ENCODE results near the gene NT5C2.
A peak's percentile ranks its signal among the peaks of the same experiment; 100 is the strongest.

The NT5C2 gene

DNA sequence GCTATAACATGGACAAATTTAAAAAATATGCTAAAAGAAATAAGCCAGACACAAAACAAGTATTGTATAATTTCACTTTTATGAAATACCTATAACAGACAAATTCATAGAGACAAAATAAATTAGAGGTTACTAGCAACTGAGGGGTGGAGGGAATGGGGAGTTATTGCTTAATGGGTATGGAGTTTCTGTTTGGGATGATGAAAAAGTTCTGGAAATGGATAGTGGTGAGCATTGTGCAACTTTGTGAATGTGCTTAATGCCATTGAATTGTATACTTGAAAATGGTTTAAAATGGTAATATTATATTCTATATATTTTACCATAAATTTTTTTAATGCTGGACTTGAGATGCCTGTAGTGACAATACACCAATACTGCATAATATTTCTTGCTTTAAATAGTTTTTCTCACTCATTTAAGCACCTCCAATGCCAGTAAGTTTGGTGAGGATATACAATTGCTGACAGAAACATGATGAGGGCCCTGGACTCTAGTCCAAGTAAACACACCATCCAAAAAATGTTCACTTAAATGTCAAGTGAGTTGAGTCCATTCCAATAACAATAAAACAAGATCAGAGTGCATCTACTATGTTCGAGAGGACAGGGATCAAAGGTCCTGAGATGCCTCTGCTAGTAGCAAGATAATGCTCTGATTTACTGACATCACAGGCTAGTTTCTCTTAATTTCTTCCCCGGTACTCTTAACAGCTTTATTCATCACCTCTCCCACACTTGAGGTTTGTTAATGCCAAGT lies 71.9 kb downstream of the NT5C2 start:
- no peak for DNase-seq

DNA sequence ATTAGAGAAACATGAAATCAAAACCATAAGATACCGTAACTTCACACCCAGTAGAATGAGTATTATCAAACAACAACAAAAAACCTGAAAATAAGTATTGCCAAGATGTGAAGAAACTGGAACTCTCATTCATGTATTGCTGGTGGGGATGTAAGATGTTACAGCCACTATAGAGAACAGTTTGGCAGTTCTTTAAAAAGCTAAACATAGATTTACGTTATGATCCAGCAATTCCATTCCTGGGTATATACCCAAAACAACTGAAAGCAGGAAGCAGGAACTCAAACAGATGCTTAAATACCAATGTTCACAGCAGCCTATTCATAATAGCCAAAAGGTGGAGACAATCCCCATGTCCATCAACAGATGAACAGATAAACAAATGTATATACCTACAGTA lies 72.5 kb downstream of the NT5C2 start:
- DNase-seq = no peak

DNA sequence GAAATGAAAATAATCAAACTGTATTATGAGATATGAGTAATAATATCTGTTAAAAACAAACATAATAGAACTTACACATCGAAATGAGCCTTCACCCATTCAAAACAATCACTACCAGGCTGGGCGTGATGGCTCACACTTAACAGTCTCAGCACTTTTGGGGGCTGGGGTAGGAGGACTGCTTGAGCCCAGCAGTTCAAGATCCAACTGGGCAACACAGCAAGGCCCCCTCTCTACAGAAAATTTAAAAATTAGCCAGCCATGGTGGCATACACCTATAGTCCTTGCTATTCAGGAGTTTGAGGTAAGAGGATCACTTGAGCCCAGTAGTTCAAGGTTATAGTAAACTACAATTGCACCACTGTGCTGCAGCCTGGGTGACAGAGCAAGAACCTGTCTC lies 75.8 kb downstream of the NT5C2 start:
- DNase-seq = no peak

DNA sequence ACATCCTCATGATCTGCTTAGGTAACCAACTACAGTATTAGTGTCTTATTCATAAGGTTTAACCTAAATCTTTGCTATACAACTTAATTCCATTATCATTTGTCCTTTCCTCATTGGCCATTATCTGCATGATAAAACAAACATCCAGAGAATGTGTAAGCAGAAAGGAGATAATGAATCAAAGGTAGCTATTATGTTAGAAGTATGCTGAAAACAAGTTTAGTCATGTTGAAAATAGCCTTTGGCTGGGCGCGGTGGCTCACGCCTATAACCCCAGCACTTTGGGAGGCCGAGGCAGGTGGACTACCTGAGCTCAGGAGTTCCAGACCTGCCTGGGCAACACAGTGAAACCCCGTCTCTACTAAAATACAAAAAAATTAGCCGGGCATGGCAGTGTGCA lies 78.2 kb downstream of the NT5C2 start:
- DNase-seq = no peak

DNA sequence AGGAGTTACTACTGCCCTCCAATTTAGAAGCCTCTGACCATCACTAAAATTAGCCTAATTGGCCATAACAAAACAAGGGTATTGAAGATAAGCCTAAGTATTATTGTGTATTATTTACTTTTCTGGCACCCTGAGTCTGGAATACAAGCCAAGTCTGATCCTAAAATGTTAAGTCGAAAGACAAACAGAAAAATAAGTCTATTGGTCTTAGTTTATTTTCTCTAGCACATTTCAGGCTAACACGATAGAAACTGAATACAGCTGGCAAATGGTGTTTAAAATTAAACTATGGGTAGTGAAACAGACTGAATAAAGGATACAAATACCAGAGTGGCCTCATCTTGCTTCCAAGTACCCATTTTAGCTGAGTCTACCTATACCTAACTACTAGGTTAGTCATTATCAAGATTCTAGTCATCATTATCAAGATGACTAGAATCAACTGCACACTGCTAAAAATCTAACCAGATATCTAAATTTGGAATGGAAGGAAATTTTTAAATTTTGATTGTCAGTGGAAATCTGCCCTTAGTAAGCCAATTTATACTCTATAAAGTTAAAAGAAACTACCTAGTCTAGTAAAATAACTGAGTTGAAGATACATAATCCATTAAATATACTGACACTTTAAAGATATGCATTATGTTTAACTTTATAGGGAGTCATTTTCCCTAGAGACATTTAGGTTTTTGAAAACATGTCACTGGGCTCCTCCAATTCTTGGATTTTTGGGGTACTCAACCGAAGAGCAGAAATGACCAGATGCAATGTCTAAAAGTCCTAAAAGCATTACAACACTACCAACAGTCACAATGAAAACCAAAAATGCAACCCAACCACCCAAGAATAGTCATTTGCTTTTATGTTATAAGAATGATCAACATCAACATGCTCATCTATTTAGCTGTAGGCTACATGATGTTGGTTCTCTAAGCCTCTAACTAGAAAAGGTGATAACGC lies 80.9 kb downstream of the NT5C2 start:
- DNase-seq = no peak

DNA sequence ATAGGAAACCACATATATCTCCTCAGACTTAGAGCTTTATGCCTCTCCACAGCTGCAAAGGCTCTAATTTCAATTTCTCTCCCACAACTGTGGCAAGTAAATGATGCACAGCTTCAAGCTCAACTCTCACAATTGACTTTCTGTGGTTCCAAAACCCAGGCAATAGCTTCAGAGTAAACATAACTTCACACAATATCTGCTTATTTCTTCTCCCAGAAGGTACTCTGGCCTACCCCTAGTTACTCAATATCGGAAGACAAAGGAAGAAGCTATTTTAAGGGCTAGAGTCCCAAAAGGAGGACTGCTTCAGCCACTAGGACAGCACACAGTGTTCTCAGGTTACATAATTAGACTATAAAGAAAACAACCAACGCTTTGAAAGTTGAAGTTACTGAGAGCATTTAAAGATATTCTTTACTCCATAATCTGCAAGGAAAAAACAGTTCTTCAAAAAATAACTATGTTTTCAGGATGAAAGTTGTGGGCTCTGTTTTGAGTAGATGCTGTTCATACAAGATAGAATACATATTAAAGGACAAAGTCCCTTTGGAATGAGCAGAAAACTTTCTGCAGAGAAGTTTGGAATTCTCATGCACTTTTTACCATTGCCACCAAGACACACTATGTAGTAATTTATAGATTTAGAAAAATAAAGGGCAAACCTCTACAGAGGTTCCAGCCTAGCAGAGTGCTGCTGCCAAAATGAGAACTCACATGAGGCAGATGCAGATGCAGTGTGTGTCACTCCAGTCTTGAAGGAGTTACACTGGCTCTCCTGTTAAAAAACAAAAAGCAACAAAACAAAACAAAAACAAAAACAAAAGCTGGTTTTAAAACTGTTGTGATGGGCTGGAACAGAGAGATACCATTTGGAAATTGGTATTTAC lies 81.8 kb downstream of the NT5C2 start:
- DNase-seq = no peak

DNA sequence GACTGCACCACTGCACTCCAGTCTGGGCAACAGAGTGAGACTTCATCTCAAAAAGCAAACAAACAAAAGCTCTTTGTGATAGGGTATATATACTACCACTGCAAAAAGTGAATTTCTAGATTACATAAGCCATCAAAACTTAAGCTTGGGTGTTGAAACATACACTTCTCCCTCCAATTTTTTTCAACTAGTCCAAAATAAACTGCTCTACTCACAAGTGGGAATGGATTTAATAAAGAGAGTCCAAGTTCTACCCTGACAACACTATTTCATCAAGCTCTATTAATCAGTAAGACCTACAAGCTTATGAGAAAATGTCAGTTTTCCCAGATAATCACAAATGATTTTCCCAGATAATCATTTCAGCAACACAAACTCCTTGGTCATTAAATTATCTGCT lies 82.7 kb downstream of the NT5C2 start:
- no peak for DNase-seq

DNA sequence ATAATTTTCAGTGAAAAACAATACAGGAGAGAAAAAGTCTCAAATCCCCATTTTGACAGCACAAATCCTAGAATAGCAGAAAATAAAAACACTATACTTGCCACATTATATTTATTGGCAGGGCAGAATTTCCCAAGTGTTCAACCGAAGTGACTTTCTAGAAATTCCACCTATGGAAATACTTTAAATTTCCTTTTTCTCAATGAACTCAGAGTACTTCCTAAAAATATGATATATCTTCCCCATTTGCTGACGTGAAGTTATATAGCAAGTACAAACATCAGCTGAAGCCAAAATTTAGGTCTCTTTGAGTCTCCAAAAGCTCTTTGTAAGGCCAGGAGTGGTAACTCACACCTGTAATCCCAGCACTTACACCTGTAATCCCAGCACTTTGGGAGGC lies 83.3 kb downstream of the NT5C2 start:
- DNase-seq = peak; percentile 4 to 42

DNA sequence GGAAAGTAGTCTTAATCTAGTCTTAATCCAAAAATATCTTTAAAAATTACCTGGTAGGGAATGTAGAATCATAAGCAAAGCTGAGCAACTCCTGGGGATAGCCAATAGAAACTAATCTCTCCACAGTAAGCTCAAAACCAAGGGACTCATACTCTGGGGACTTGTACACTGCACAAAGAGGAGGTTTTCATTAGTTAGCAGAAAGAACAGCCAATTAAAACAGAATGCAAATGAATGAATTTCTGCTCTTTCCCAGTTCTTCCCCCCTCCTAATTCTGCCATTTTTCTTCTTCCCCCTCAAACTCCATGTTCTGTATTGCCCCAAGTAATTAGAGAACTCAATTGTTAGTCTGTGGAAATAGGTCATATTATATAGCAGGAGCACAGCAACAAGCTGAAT lies 86.5 kb downstream of the NT5C2 start:
- no peak for DNase-seq

DNA sequence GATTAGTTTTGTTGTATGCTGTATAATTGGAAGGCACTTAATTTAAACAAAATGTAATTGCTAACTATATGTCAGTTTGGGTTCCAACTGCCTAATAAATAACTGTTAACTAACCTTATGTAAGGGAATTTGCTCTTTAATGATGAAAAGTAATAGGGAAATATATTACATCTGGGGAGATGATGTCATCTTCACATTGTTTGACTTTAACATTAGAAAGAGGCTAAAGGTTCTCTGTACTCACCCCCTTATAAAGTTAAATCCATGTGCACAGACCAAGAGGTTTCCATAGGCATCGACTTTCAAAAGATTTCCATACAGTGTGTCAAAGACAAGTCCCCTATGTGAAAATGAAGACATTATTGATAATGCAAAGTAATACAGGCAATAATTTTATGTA lies 87.6 kb downstream of the NT5C2 start:
- no peak for DNase-seq

DNA sequence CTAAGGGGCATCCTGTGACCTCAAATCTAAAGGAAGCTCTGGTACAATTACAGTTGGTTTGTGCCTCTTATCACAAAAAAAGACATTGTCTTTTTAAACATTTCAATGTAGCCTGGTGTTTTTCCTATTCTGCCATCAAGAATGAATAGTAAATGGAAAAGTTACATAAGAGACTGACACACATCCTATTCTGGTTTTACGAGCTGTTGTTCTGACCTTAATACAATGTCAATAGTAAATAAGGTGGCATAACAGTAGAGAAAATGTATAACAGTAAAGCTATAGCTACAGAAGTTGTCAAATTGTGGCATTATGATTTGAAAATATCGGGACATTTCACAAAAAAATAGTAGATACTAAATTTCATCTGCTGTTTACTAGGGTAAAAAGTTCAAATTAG lies 88.4 kb downstream of the NT5C2 start:
- no peak for DNase-seq

DNA sequence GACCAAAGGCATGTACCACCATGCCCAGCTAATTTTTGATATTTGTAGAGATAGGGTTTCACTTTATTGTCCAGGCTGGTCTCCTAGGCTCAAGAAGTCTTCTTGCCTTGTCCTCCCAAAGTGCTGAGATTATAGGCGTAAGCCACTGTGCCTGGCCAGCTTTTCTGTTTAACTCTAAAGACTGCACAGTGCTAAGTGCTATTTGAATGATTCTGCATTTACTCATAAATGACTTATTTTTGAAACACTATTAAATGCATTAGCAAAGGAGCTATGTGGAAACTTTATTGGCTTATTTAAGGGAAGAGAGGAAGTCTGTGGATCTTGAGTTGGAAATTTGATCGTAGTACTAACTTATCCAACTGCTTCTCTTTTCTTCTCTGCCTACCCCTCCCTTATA lies 89.1 kb downstream of the NT5C2 start:
- DNase-seq = no peak

DNA sequence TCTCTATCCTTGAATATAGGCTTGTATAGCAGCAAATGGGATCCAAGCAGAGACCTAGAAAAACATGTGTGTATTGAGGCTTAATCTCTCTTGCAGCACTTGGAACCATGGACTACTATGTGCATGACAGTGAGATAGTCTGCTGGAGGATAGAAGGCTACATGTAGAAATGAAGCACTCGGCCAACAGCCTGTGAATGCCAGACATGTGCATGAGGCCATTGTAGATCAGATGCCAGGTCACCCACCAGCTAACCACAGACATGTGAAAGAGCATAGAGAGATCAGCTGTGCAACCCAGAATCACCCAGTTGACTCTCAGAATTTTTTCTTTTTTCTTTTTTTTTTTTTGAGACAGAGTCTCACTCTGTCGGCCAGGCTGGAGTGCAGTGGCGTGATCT lies 90.9 kb downstream of the NT5C2 start:
- no peak for DNase-seq

DNA sequence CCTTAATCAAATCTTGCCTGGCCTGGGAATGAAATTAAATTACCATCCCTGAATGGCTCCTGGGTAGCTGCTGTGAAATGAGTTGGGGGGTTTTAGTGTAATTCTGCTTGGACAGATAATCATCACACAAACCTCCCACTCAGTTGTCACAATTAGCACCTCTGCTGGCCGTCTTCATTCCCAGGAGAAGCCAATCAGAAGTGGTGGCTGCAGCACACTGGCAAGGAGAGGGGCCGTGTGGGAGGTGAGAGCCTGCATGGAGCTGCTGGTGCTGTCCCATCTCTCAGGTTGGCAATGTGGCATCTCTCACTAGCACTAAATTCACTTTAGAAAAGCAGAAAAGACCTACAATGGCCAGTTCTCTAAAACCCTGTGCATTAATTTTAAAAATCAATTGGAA lies 92.5 kb downstream of the NT5C2 start:
- DNase-seq = no peak

DNA sequence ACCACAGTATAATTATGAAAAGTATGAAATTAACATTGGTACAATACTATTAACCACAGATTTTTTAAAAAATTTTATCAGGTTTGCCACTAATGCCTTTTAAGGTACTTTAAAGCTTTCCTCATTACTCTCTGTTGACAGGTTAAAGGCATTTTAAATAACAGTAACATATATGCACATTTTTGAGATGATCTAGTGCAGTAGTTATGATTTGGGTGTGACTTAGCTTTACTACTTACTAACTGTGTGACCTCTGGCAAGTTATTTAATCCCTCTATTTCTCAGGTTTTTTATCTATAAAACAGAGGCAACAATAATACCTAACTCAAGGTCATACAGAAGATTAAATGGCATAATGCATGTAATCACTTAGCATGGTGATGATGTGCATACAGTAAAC lies 94.8 kb downstream of the NT5C2 start:
- DNase-seq = no peak

DNA sequence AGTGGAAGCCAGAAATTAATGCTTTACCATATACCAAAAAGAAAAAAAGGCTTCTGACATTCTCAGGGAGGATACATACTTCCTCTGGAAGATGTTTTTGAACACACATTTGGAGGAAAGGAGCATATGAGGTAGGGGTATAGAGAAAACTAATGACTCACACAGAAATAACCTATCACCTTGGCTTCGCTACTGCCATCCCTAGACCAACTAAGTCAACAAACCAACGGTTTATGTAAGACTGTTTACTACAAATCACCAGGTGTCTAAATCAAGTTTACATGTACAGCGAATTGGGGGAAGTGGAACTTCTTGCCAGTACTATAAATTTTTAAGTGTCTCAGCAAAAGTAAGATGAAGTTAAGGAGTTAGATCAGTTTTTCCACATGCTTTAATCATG lies 96.9 kb downstream of the NT5C2 start:
- DNase-seq = no peak

DNA sequence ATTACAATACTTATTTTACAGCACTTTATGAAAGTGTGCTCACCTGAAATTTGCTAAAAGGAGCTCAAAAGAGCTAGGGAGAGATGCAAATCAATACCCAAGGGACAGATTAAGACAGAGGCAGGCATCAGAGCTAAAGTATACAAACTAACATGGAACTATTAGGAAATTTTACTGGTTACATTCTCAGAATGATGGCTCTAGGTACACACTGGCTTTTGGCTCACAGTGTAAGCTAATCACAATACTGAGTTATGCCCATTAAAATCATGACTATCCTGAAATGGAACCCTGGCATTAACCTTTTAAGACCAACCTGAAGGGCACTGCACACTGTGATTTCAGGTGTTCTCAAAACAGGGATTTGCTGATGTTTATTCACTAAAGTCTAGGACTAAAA lies 98.1 kb downstream of the NT5C2 start:
- no peak for DNase-seq

DNA sequence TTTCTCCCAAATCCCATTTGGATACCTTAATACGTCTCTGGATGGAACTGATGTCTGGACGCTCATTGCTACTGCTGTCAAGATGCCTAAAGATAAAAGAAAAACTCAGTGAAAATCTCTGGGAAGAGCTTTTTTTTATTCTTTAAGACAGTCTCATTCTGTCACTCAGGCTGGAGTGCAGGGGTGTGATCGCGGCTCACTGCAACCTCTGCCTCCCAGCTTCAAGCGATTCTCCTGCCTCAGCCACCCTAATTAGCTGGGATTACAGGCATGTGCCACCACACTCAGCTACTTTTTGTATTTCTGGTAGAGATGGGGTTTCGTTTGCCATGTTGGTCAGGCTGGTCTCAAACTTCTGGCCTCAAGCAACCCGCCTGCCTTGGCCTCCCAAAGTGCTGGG lies 102.2 kb downstream of the NT5C2 start:
- DNase-seq = no peak

DNA sequence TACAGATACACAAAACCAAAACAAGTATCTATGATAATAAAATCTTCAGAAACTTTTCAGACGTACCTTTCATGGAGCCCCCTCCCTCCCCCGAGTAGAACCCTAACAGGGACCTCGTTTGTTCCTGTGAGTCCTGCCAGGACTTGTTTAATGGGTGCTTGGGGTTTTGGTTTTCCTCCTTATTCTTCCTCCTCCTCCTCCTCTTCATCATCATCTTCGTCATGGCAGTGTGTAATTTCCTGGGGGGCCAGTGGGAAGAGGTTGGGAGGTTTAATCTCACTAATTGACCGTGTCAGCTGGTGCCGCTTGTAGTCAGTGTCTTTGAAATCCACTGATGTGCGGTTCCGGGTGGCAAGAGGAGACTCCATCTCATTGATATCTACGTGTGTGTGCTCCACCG lies 103.6 kb downstream of the NT5C2 start:
- no peak for DNase-seq

DNA sequence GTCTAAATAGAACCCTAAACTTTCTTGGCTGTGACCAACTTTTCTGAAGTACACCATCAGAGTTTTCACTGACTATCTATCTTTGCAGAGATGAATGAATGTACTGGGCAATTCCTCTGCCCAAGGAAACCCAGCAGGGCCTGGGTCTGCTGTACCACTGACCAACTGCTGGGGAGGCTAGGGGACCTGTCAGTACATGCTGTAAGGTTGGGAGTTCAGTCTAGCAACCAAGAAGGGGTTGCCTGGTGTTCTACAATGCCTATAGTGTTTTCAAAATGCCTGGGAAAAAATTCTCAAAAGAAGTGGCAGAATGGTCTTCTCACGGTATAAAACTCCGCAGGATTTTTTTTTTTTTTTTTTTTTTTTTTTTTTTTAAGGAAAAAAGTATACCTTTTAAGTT lies 106.3 kb downstream of the NT5C2 start:
- no peak for DNase-seq

DNA sequence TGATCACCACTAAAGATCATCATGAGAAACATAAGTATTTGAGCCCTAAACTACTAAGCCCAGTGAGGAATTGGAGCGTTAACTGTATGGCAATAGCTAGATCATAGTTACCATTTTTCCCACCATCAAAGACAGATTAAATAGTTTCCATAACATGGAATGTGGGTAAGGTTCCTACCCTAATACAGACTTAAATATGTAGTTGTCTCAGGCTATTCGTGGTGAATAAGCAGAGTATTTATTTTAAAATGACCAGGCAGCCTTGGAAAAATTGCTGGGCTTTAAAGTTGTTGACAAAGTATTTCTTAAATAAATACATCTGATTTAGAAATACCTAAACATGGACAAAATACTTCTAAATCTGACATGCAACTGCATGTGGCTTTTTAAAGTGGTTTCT lies 106.8 kb downstream of the NT5C2 start:
- DNase-seq = no peak

DNA sequence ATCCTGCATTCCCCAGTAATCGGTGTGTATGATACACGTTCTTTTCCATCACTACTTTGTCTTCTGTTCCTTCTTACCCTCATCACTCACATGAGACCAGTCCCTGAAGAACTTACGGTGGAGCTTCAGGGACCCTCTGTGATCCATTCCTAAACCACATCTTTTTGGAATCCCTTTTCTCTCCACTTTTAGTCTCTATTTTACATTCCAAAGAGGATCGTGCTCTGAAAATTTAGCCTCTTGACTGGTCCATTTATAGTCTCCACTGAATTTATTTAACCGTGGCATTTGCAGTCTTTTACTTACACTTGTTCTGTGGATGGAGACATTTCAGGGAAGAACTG lies 109.1 kb downstream of the NT5C2 start:
- DNase-seq = no peak

DNA sequence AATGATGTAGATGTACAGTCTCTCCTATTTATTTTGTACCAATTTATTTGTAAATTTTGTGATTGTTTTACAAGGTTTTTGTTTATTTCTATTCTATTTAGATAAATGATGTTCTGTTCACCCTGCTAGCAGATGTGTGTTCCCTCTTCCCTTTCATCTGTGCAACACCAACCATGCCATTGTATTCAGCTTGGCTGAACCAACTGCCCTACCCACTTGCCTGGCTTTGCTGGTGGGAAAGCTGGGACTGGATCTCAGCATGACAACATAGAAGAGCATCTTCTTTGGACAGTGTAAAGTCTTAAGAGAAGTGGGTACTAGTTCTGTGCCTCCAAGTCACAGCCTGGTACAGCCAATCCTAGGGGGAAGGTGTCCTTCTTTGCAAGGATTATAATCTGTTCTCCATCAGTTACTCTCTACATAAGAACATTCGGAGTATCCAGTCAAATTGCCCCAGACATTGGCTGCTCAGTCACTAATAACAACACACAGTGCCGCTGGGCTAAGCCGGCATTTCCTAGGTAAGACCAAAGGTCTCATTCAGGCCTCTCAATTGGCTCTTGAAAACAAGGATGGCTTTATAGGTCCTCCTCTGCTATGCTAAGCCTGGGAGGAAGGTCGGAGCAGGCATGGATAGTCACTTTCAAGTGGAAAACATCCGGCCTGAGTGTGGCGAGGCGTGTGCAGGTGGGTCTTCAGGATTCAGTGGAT lies 109.7 kb downstream of the NT5C2 start:
- DNase-seq = no peak
